Measurements from ENCODE around the gene TMEM106B. TPM values are rescaled to one million over a fixed set of nuclear protein-coding genes. Genes with fewer than 3 reads are reported as not detected.

TMEM106B gene
- total RNA-seq, 1 experiment from 2014 or later = 33.1 TPM

DNA sequence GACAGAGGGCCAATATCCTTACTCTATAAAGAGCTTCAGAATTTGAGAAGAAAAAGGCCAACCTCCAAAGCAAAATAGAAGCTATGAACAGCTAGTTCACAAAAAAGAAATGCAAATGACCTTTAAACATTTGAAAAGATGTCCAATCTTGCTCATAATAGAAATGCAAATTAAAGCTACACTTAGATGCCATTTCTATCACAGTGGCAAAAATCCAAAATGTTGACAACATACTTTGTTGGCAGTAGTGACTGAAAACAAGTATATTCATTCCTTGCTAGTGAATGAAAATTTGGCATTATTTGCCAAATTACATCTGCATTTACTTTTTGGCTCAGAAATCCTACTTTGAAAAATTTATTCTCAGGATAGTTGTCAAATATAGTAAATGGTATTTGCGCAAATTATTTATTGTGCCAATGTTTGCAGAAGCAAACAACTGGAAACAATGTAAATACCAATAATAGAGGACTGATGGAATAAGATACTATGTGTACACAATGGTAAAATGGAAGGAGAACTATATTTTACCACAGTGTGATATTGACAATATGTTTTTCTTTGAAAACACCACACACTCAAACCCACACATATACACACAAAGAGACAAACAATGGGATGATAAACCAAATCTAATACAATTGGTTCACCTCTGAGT, 9.4 kb downstream of the TMEM106B start:
- peaks cover 0 to 8% of the 10 kb centered on the region in 2 experiments; a peak in 1 of 4 replicates for H3K36me3 ChIP-seq (ENCODE audit: control insufficient read depth in 1 of 2, insufficient read depth in 2 of 2, low read length in 2 of 2)
- H3K4me3 ChIP-seq (replicated peaks in 1 of 2; ENCODE audit: low read depth in 1 of 2, low read length in 2 of 2) = no peak overlapping the region
- no peak for DNase-seq (ENCODE audit: low read depth, low spot score)
- no peaks in the 10 kb centered on the region for H3K4me1 ChIP-seq (ENCODE audit: control insufficient read depth in 1 of 2, insufficient read depth in 2 of 2, low read length in 2 of 2)
- H3K4me2 ChIP-seq (ENCODE audit: low read length) = no peak overlapping the region
- RAD21 ChIA-PET (ENCODE audit: low non-redundant PET in 1 of 2, low total read pairs in 2 of 2, uncharacterized antibody in 2 of 2, unreplicated experiment in 2 of 2) = no interaction called here
- no TSS peak for BruUV-seq (replicated peaks)
- H3K27me3 ChIP-seq (ENCODE audit: insufficient read depth, low read length) = no peaks in the 10 kb centered on the region
- POLR2A ChIA-PET = no interaction called here
- intact Hi-C loops (cut with micrococcal nuclease) = no loop called here
- H4K20me1 ChIP-seq (ENCODE audit: insufficient read depth) = no peaks in the 10 kb centered on the region
- no peak overlapping the region for H3K27ac ChIP-seq (ENCODE audit: low read depth, low read length)
- H3K79me2 ChIP-seq (ENCODE audit: insufficient read depth, low read length) = peaks cover 4% of the 10 kb centered on the region; the same call in 1 of the 2 replicates
- H3K9ac ChIP-seq (ENCODE audit: low read length) = no peak overlapping the region
- H2AFZ ChIP-seq (ENCODE audit: low read depth, low read length, poor library complexity, severe bottlenecking) = no peak overlapping the region
- no peaks in the 10 kb centered on the region for H3K9me3 ChIP-seq (ENCODE audit: control insufficient read depth in 1 of 2, insufficient read depth in 1 of 2, low read depth in 1 of 2, low read length in 2 of 2)
- no peaks in the 10 kb centered on the region for H3K9me2 ChIP-seq (ENCODE audit: insufficient read depth)
- no peak for ATAC-seq
- TF ChIP-seq ZNF274 (IDR thresholded peaks at IDR 0.05; ENCODE audit: low read depth, low read length) = no peak
- TF ChIP-seq EZH2phosphoT487 (IDR thresholded peaks at IDR 0.05; ENCODE audit: borderline replicate concordance) = no peak
- TF ChIP-seq, protein P1, sequence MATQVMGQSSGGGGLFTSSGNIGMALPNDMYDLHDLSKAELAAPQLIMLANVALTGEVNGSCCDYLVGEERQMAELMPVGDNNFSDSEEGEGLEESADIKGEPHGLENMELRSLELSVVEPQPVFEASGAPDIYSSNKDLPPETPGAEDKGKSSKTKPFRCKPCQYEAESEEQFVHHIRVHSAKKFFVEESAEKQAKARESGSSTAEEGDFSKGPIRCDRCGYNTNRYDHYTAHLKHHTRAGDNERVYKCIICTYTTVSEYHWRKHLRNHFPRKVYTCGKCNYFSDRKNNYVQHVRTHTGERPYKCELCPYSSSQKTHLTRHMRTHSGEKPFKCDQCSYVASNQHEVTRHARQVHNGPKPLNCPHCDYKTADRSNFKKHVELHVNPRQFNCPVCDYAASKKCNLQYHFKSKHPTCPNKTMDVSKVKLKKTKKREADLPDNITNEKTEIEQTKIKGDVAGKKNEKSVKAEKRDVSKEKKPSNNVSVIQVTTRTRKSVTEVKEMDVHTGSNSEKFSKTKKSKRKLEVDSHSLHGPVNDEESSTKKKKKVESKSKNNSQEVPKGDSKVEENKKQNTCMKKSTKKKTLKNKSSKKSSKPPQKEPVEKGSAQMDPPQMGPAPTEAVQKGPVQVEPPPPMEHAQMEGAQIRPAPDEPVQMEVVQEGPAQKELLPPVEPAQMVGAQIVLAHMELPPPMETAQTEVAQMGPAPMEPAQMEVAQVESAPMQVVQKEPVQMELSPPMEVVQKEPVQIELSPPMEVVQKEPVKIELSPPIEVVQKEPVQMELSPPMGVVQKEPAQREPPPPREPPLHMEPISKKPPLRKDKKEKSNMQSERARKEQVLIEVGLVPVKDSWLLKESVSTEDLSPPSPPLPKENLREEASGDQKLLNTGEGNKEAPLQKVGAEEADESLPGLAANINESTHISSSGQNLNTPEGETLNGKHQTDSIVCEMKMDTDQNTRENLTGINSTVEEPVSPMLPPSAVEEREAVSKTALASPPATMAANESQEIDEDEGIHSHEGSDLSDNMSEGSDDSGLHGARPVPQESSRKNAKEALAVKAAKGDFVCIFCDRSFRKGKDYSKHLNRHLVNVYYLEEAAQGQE (IDR thresholded peaks at IDR 0.05; ENCODE audit: low read depth) = no peak
- no peak for TF ChIP-seq FOSL1 (IDR thresholded peaks at IDR 0.05; ENCODE audit: low read depth)
- no peak for TF ChIP-seq TCF7L2 (IDR thresholded peaks at IDR 0.05; ENCODE audit: borderline replicate concordance, extremely low read depth, insufficient read depth, insufficient read length)
- no peak for TF ChIP-seq SIN3A (IDR thresholded peaks at IDR 0.05; ENCODE audit: low read depth)
- TF ChIP-seq, protein P2, sequence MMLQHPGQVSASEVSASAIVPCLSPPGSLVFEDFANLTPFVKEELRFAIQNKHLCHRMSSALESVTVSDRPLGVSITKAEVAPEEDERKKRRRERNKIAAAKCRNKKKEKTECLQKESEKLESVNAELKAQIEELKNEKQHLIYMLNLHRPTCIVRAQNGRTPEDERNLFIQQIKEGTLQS (IDR thresholded peaks at IDR 0.05) = no peak
- TF ChIP-seq, protein P3, sequence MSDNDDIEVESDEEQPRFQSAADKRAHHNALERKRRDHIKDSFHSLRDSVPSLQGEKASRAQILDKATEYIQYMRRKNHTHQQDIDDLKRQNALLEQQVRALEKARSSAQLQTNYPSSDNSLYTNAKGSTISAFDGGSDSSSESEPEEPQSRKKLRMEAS (IDR thresholded peaks at IDR 0.05) = no peak
- TF ChIP-seq RAD21 (IDR thresholded peaks at IDR 0.05; ENCODE audit: low read depth) = no peak
- TF ChIP-seq CBX3 (IDR thresholded peaks at IDR 0.05; ENCODE audit: low read depth) = no peak
- TF ChIP-seq POLR2A (IDR thresholded peaks at IDR 0.05; ENCODE audit: borderline replicate concordance, extremely low read depth, insufficient read depth, insufficient read length) = no peak
- no peak for TF ChIP-seq EZH2 (IDR thresholded peaks at IDR 0.05)
- CTCF ChIA-PET = no interaction called here

All from HCT116 (cell line).